Activated CD8-positive, alpha-beta memory T cell treated with anti-CD3 and anti-CD28 coated beads for 48 hours (primary cell): Measurements from ENCODE around the gene MFAP5.
"Not testable (repeated sequence)": the region's sequence is repeated elsewhere in the genome, so short reads cannot be mapped to it uniquely, and the experiment has no call there.

ENCODE experiments used
- DNase-seq, 3 experiments: peaks; one replicate each; pipeline ENCODE4 v3.0.0-alpha.2; 2020; ENCODE audit warnings: low read depth in 2 of 3, low spot score in 2 of 3

Gene MFAP5

GRCh38 chr12:8635342-8636006, 27.2 kb downstream of the MFAP5 start:
- DNase-seq = not testable (repeated sequence)

DNA sequence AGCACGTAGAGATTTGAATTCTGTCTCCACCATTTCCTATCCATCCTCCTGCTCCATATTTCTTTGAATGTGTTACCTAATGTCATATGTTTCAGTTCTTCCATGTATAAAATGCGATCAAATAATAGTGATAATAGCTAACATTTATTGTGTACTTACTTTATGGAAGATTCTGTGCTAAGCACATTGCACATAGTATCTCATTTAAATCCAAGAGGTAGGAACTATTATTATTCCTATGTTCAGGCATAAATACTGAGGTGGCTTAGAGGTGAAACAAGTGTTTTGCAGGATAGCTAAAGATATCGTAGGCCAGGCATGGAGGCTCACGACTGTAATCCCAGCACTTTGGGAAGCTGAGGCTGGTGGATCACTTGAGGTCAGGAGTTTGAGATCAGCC, 32.5 kb downstream of the MFAP5 start:
- no peak for DNase-seq

DNA sequence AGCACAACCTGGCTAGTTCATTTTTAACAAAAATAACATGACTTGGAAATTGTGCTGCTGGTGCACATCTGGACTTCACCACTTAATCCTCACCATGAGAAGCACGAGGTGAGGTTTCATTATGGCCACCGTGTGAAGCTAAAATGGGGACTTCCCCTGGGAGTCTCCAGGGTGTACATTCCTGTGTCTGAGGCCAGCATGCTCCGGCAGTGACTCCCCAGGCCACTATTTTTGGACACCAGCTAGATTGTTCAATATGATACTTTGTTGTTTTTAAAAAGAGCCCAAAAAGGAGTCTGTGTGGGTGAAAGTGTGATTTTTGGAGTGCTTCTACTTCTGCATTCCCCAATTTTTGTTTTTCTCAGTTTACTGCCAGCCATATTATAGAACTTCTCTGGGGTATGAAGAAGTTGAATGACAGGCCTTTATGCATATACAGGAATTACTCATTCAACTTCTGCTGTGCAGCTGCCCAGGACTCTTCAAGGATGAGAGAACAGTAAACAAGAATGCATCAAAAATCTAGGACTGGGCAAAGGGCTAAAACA, 33.1 kb downstream of the MFAP5 start:
- DNase-seq = no peak

GRCh38 chr12:8628731-8629130, 33.9 kb downstream of the MFAP5 start:
- DNase-seq = no peak

DNA sequence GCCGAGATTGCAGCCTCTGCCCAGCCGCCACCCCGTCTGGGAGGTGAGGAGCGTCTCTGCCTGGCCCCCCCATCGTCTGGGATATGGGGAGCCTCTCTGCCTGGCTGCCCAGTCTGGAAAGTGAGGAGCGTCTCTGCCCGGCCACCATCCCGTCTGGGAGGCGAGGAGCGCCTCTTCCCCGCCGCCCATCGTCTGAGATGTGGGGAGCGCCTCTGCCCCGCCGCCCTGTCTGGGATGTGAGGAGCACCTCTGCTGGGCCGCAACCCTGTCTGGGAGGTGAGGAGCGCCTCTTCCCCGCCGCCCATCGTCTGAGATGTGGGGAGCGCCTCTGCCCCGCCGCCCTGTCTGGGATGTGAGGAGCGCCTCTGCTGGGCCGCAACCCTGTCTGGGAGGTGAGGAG, 37.9 kb downstream of the MFAP5 start:
- not testable (repeated sequence) for DNase-seq

DNA sequence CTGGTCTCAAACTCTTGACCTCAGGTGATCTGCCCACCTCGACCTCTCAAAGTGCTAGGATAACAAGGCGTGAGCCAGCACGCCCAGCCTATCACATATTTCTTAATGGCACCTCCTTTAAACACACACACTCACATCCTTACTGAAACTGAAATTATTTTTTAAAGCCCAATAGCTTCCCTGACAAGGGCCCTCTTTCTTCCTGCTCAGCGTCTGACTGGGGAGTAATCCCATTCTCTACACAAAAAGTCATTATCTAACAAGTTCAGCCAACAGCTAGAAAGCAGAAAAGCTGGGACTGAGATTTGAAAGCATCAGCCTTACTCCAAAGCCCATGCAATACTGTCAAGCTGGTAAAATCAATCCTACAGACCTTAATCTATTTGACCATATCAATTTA, 40.0 kb downstream of the MFAP5 start:
- no peak for DNase-seq

DNA sequence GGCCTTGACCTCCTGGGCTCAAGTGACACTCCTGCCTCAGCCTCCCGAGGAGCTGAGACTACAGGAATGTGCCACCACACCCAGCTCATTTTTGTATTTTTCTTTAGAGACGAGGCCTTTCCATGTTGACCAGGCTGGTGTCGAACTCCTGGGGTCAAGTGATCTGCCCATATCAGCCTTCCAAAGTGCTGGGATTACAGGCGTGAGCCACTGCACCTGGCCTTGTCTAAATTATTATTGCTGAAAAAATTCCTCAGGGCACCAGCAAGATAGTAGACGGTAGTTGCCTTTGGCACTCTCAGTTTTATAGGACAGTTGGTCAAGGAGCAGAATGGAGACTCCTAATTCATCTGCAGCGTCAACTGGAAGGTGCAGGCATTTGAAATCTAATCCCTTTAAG, 47.4 kb downstream of the MFAP5 start:
- DNase-seq = no peak

DNA sequence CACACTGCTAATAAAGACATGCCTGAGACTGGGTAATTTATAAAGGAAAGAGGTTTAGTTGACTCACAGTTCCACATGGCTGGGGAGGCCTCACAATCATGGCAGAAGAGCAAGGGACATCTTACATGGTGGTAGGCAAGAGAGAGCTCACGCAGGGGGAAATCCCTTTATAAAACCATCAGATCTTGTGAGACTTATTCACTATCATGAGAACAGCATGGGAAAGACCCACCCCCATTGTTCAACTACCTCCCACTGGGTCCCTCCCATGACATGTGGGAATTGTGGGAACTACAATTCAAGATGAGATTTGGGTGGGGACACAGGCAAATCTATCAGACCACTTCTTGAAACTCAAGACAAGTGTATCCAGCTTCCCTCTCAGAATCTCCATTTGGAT, 48.7 kb downstream of the MFAP5 start:
- DNase-seq = not testable (repeated sequence)

DNA sequence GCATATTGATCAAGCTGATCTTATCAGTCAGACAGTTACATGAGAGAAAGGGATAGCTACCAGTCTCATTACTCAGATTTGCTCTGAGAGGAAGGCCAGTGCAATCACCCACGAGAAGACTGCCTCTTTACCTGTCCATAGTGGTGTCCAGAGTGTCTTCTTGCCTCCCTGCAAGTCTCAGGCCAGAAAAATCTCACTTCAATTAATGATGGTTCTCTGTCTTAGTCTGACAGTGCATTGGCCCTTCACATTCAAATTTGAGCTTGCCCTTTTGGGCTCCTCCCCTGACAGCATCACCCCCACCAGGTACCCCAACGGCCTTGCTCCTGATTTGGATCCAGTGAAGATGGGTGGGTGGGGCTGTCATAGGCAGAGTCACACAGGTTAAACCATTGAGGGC, 50.0 kb downstream of the MFAP5 start, which contains the start of gene AICDA:
AICDA (minus strand) TSS at position 231 of the 400 bp plus-strand sequence; CDS start at position 139, 92 bp downstream.
- no peak for DNase-seq

- DNase-seq = no peak
Measured at GRCh38 chr12:8609061-8609570, 53.5 kb downstream of the MFAP5 start.

- no peak for DNase-seq
Measured at GRCh38 chr12:8606890-8607289, 55.7 kb downstream of the MFAP5 start.

- no peak for DNase-seq
Measured at GRCh38 chr12:8605057-8605456, 57.6 kb downstream of the MFAP5 start.

DNA sequence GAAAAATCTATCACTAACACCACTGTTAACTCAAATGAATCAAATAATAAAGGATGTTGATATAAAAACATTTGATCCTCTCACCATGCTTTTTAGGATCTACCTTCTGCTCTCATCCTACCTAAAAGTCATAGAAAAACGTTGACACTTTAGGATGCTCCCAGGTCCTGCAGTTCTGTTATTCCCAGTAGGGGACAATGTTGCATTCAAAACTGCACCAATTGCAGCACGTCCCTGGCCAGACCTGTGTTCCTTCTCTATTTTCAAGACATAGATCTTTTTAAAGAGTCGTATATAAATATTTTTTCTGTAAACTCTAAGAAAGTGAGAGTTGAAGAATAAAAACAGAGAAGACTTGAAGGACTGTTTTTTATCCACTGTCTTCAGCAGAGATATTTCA, 58.8 kb downstream of the MFAP5 start:
- no peak for DNase-seq

GRCh38 chr12:8603286-8603685, 59.3 kb downstream of the MFAP5 start:
- no peak for DNase-seq

- no peak for DNase-seq
Measured at GRCh38 chr12:8596561-8596960, 66.1 kb downstream of the MFAP5 start.
